Lung (tissue), 16 donors: ENCODE results near the gene ZDHHC20. TPM values are rescaled to one million over a fixed set of nuclear protein-coding genes. Genes with fewer than 3 reads are reported as not detected.
A peak's percentile ranks its signal among the peaks of the same experiment; 100 is the strongest.

Experiments used
- ATAC-seq: fragments of 200-7000 bp; cut with Tn5 transposase; one replicate; pipeline ENCODE4 v1.9.1; 2020; ENCODE audit warnings: moderate number of reproducible peaks; ENCODE audit not compliant: insufficient read depth, low FRiP score
- DNase-seq, 3 donors: peaks; one replicate each; pipeline ENCODE4 v3.0.0-alpha.2; 2013 to 2017
- H3K27ac ChIP-seq, 2 donors: one replicate each; pipeline ENCODE4 v1.5.1; 2013; ENCODE audit warnings: mild to moderate bottlenecking in 2 of 2, moderate library complexity in 2 of 2, control low read depth in 1 of 2, inconsistent platforms in 1 of 2, low read depth in 1 of 2, low read length in 1 of 2
- H3K27me3 ChIP-seq, 3 donors: one replicate each; pipeline ENCODE4 v1.5.1; 2013; ENCODE audit warnings: low read length in 2 of 3; ENCODE audit not compliant: control insufficient read depth in 3 of 3, insufficient read depth in 3 of 3
- H3K36me3 ChIP-seq, 4 donors: one replicate each; pipeline ENCODE4 v1.5.1; 2013; ENCODE audit warnings: low read length in 4 of 4, mild to moderate bottlenecking in 1 of 4, moderate library complexity in 1 of 4; ENCODE audit not compliant: control insufficient read depth in 4 of 4, insufficient read depth in 4 of 4
- H3K4me1 ChIP-seq, 5 donors: one replicate each; pipeline ENCODE4 v1.5.1; 2013; ENCODE audit warnings: low read length in 5 of 5, mild to moderate bottlenecking in 2 of 5, moderate library complexity in 1 of 5; ENCODE audit not compliant: control insufficient read depth in 5 of 5, insufficient read depth in 5 of 5
- H3K4me3 ChIP-seq: one replicate; pipeline ENCODE4 v1.5.1; 2013; ENCODE audit warnings: mild to moderate bottlenecking, control low read depth, moderate library complexity
- H3K9ac ChIP-seq, 2 donors: one replicate each; pipeline ENCODE4 v1.5.1; 2013; ENCODE audit warnings: low read length in 2 of 2, control low read depth in 1 of 2; ENCODE audit not compliant: insufficient read depth in 1 of 2
- H3K9me3 ChIP-seq, 4 donors: one replicate each; pipeline ENCODE4 v1.5.1; 2013; ENCODE audit warnings: low read length in 3 of 4, mild to moderate bottlenecking in 1 of 4, moderate library complexity in 1 of 4; ENCODE audit not compliant: control insufficient read depth in 4 of 4, insufficient read depth in 3 of 4
- CTCF ChIP-seq: IDR thresholded peaks from 2 replicates; pipeline ENCODE4 v1.5.1; 2012; ENCODE audit warnings: mild to moderate bottlenecking; ENCODE audit errors: control extremely low read depth, extremely low read depth
- WGBS, 2 donors: extraction: QIAGEN DNeasy Blood & Tissue Kit; methylation state at CpG; one replicate each; pipeline ENCODE4 v1.1.7; 2013; 5-methylcytosine and 5-hydroxymethylcytosine counted together
- long read RNA-seq, 5 donors: transcript quantifications; one replicate each; lab custom pipeline, GENCODE V29; 2026
- polyA plus RNA-seq, 2 donors: library from polyadenylated mRNA; stranded (reverse); fragments of 200-250 nt; gene quantifications; one replicate each; pipeline ENCODE4 v1.2.1, GENCODE V29; 2013
- total RNA-seq, 2 donors: library from RNA; depleted of rRNA in 1 of 2; stranded (reverse); fragments of >200 nt in 1 of 2; gene quantifications; one replicate each; pipeline ENCODE4 v1.2.1, GENCODE V29; 2014 to 2021
- donor health status: control.
- donor health status: control.
- donor health status: Bipolar disorder and iron deficiency.
- donor health status: healthy.
- donor health status: DM: yes; HTN: yes; CAD: no.

ZDHHC20 gene
- total RNA-seq (100 to 1,000 TPM in 1 of 2 donors, 10 to 100 TPM in 1; 58.8 to 153 TPM), polyA plus RNA-seq (10 to 100 TPM; 22.8 to 35.1 TPM)
- long read RNA-seq, donor 1, full-length matches to known transcripts: 7 of 18 reads
- long read RNA-seq, donor 1, partial matches to known transcripts: 11 of 18 reads
- long read RNA-seq, donor 1, other reads (novel, unspliced or antisense): 0 of 18 reads
- long read RNA-seq, donor 2, full-length matches to known transcripts: 1 of 1 reads
- long read RNA-seq, donor 2, partial matches to known transcripts: 0 of 1 reads
- long read RNA-seq, donor 2, other reads (novel, unspliced or antisense): 0 of 1 reads
- long read RNA-seq, donor 3, full-length matches to known transcripts: 2 of 2 reads
- long read RNA-seq, donor 3, partial matches to known transcripts: 0 of 2 reads
- long read RNA-seq, donor 3, other reads (novel, unspliced or antisense): 0 of 2 reads
- long read RNA-seq, donor 4, full-length matches to known transcripts: 4 of 4 reads
- long read RNA-seq, donor 4, partial matches to known transcripts: 0 of 4 reads
- long read RNA-seq, donor 4, other reads (novel, unspliced or antisense): 0 of 4 reads
- long read RNA-seq, donor 5, full-length matches to known transcripts: 2 of 7 reads
- long read RNA-seq, donor 5, partial matches to known transcripts: 5 of 7 reads
- long read RNA-seq, donor 5, other reads (novel, unspliced or antisense): 0 of 7 reads

- WGBS, 2 donors: 1% methylated on average over 83 to 107 of the region's 107 CpGs
- Histone ChIP-seq H3K9me3 (no peaks in the 10 kb centered on the region), H3K9ac (peak within 1 kb of the TSS; percentile 78 to 91), H3K27ac (peak within 1 kb of the TSS; percentile 98 to 99), H3K27me3 (no peaks in the 10 kb centered on the region), H3K4me1 (peaks cover 0 to 13% (median 0%) of the 10 kb centered on the region in 5 donors), H3K4me3 (peak within 1 kb of the TSS; percentile 93), H3K36me3 (peaks cover 0 to 3% (median 0%) of the 10 kb centered on the region in 4 donors)
- ATAC-seq: peak; percentile 98
- DNase-seq: peak; percentile 88 to 93 (median 92)
- TF ChIP-seq CTCF: no peak
These were observed at the start of gene ZDHHC20 for GRCh38 chr13:21458813-21459701. Gene ZDHHC20 (minus strand): TSS chr13:21459303. CDS start chr13:21459171, 132 bp downstream.

GRCh38 chr13:21504379-21504778 is 45.3 kb upstream of the ZDHHC20 start:
- H3K9me3 ChIP-seq: no peaks in the 10 kb centered on the region
- H3K36me3 ChIP-seq: peaks cover 5 to 11% (median 9%) of the 10 kb centered on the region in 4 donors
- 97% methylated on average over 3 of the region's 3 CpGs for WGBS, 2 donors

GRCh38 chr13:21501686-21502085 is 42.6 kb upstream of the ZDHHC20 start:
- Histone ChIP-seq H3K27ac (no peak overlapping the region), H3K27me3 (no peaks in the 10 kb centered on the region), H3K36me3 (peaks cover 0 to 10% (median 5%) of the 10 kb centered on the region in 4 donors), H3K4me3 (no peak overlapping the region), H3K4me1 (no peaks in the 10 kb centered on the region), H3K9ac (no peak overlapping the region), H3K9me3 (no peaks in the 10 kb centered on the region)
- WGBS, 2 donors: 89 to 97% methylated on average over 3 of the region's 3 CpGs
- no peak for ATAC-seq
- no peak for DNase-seq
- no peak for TF ChIP-seq CTCF

More at GRCh38 chr13:21504379-21504778, 45.3 kb upstream of the ZDHHC20 start:
- Histone ChIP-seq H3K9ac (no peak overlapping the region), H3K27me3 (no peaks in the 10 kb centered on the region), H3K4me3 (no peak overlapping the region), H3K27ac (no peak overlapping the region), H3K4me1 (no peaks in the 10 kb centered on the region)
- no peak for ATAC-seq
- no peak for TF ChIP-seq CTCF
- DNase-seq: no peak
